Hepatocyte (in vitro differentiated cells): ENCODE results near the gene CD163.

ENCODE experiments used
- EZH2phosphoT487 ChIP-seq: fragments of 200-600 bp; sonication (generic); IDR thresholded peaks from one replicate; pipeline ENCODE4 v1.6.1; 2018; ENCODE audit warnings: antibody characterized with exemption, mild to moderate bottlenecking, low read depth, moderate library complexity; ENCODE audit not compliant: unreplicated experiment, severe bottlenecking
- TF ChIP-seq, protein P1 (sequence below): fragments of 200-600 bp; sonication (generic); IDR thresholded peaks from 2 replicates; pipeline ENCODE4 v1.5.1; 2016; ENCODE audit warnings: antibody characterized with exemption, mild to moderate bottlenecking; ENCODE audit not compliant: poor library complexity

GRCh38 chr12:7433276-7433822, 70.2 kb downstream of the CD163 start:
- TF ChIP-seq, protein P1, sequence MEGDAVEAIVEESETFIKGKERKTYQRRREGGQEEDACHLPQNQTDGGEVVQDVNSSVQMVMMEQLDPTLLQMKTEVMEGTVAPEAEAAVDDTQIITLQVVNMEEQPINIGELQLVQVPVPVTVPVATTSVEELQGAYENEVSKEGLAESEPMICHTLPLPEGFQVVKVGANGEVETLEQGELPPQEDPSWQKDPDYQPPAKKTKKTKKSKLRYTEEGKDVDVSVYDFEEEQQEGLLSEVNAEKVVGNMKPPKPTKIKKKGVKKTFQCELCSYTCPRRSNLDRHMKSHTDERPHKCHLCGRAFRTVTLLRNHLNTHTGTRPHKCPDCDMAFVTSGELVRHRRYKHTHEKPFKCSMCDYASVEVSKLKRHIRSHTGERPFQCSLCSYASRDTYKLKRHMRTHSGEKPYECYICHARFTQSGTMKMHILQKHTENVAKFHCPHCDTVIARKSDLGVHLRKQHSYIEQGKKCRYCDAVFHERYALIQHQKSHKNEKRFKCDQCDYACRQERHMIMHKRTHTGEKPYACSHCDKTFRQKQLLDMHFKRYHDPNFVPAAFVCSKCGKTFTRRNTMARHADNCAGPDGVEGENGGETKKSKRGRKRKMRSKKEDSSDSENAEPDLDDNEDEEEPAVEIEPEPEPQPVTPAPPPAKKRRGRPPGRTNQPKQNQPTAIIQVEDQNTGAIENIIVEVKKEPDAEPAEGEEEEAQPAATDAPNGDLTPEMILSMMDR: no peak
- no peak for TF ChIP-seq EZH2phosphoT487
